KBM-7 (cell line): Measurements from ENCODE around the gene CAND1.

Experiments used
- DNase-seq: peaks from one replicate; pipeline ENCODE4 v3.0.0-alpha.2; 2015
- in situ Hi-C: fragments of 300-500 bp; cut with MboI; formaldehyde crosslinking; loops from 2 replicates; pipeline ENCODE4 v1.14.3; 2020; ENCODE audit warnings: low sequenced_read_pairs, low pct_unique_long_range_greater_than_20kb, mixed read lengths

The CAND1 gene

DNA sequence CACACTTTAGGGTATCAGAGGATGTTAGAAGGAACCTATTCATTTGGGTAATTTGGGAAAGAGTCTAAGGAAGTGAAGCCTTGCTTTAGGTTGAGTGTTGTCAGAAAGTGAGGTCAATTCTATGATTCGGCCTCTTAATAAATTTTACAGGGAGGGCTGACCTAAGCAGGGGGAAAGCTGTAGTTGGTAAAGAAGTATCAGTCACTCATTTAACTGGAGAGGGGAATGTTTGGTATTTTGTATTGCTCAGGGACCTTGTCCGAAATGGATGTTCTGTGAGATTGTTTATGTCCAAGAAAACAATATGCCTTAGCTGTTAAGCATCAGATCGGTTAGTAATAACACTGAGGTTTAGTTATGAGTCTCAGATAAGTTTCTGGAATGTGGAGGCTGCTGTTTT, 7.3 kb downstream of the CAND1 start:
- in situ Hi-C loops: no loop called here
- DNase-seq: no peak

DNA sequence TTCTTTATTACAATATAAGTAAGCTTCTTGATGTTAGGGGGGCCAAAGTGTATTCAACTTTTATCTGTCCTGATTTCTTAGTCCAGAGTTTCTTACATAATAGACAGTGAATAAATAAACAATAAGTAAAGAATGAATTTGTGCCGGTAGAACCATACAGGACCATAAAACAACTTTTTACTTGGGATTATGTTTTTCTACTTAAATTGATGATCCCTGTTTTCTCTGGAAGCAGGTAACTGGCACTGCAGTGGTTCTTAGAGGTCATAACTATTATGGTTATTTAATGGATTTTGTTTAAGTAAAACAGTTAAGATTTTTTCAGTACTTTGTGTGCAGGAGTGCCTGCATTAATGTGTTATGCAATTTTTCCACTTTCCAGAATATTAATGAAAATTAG, 10.5 kb downstream of the CAND1 start:
- in situ Hi-C loops: no loop called here
- DNase-seq: no peak

GRCh38 chr12:67280088-67280487, 10.9 kb downstream of the CAND1 start:
- in situ Hi-C loops: no loop called here
- no peak for DNase-seq

GRCh38 chr12:67280572-67280971, 11.4 kb downstream of the CAND1 start:
- no peak for DNase-seq
- in situ Hi-C loops: no loop called here

DNA sequence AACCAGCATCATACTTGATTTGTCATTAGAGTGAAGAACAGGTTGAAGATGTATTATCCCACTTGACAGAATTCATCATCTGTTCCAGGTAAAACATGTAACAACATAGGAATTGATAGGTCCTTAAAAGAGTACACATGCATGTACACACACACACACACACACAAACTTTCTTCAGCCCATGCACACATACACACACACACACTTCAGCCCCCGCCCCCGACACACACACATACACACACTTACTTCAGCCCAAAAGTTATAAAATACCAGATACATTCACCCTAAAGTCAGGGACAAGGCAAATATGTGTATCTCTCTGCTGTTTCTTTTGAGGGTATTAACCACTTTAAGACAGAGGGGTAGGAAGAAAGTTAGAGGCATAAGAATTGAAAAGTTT, 15.4 kb downstream of the CAND1 start:
- in situ Hi-C loops: no loop called here
- DNase-seq: no peak

- in situ Hi-C loops: no loop called here
- DNase-seq: no peak
These were observed 17.1 kb downstream of the CAND1 start for GRCh38 chr12:67286257-67286656.

DNA sequence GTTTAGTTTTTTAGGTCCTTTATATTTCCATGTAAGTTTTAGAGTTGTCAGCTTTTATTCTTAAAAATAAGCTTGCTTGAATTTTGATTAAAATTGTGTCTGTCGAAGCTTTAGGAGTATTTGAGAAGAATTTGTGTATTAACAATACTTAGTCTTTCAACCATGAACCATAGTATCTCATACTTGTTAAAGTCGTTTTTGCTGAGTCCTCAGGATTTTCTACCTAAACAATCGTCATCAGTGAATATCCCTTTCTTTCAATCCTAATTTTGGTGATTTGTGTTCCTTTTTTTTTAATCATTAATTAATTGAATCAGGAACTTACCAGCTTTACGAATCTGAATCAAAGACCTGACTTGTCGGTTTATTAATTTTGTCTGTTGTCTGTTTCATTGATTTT, 18.2 kb downstream of the CAND1 start:
- in situ Hi-C loops: no loop called here
- DNase-seq: no peak

- in situ Hi-C loops: no loop called here
- DNase-seq: no peak
These were observed 19.4 kb downstream of the CAND1 start for GRCh38 chr12:67288561-67288960.

DNA sequence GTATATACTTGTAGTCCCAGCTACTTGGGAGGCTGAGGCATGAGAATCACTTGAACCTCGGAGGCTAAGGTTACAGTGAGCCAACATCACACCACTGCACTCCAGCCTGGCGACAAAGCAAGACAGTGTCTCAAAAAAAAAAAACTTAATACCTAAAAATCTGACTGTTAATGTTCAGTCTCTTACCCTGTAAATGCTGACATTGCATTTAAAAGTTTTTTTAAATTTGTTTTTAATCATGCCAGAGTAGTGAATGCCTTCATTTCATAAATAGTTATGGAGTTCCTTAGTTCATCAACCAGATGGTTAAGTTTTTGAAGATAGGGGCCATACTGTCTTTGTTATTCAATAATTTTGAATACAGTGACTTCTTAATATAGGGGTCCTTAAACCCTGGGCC, 21.2 kb downstream of the CAND1 start:
- DNase-seq: no peak
- in situ Hi-C loops: no loop called here

GRCh38 chr12:67299526-67299925, 30.4 kb downstream of the CAND1 start:
- in situ Hi-C loops: no loop called here
- DNase-seq: no peak

- in situ Hi-C loops: no loop called here
- no peak for DNase-seq
These were observed 30.8 kb downstream of the CAND1 start for GRCh38 chr12:67299926-67300325.

DNA sequence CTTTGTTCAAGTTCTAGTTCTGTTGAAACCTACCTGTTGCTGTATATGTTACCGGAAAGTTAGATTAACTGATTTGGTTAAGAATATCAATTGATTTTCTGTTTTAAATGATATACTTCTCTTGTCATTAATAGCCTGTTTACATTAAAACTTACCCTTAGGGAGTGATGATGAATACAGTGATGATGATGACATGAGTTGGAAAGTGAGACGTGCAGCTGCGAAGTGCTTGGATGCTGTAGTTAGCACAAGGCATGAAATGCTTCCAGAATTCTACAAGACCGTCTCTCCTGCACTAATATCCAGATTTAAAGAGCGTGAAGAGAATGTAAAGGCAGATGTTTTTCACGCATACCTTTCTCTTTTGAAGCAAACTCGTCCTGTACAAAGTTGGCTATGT, 33.0 kb downstream of the CAND1 start:
- in situ Hi-C loops: no loop called here
- DNase-seq: no peak

GRCh38 chr12:67305544-67305943, 36.4 kb downstream of the CAND1 start:
- in situ Hi-C loops: no loop called here
- no peak for DNase-seq

DNA sequence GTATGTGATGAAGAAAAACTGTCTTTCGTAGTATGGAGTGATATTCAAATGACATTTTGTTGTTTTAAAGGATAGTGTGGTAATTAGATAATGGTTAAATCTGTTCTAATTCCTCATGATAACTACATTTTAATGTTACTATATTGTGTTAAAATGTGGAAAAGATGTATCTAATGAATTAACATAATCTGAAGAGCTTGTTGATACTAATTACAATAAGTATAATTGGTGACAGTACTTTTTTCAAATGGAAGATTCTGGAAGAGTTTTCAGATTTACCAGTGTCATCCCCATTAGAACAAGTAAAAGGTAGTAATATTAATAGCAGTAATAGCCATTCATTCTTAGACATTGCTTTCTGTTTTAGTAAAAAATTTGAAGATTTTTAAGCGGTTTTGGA, 37.6 kb downstream of the CAND1 start:
- DNase-seq: no peak
- in situ Hi-C loops: no loop called here

DNA sequence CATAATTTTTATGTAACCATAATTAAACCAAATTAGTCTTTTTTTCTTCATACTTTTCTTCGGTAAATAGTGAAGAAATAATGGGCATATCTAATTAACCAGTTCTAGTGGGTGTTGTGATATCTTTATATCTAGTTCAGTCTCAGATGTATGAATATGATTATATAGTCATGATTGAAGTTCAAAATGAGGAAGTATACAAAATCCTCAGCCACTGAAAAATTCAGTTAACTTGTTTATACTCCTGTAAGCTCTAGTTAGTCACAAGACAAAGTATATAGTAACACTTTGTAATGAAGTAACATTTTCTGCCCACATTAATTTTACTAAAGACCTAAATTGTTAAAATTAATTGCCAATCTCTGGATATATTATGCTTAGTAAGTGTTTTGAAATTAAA, 46.5 kb downstream of the CAND1 start:
- in situ Hi-C loops: no loop called here
- no peak for DNase-seq

DNA sequence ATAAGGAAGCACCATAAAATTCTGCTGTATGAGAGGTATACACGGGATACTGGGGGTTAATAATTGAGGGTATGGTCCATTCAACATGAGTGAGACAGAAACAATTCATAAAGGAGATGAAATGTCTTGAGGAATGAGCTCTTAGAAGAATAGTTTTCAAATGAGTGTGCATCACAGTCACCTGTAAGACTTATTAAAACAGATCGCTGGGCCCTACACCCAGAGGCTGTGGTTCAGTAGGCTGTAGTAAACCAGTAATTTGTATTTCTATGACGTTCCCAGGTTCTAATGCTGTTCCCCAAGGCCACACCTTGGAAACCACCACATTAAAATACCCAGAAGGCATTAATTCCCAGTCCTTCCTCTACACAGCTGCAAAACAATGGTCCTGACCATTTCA, 49.6 kb downstream of the CAND1 start:
- no peak for DNase-seq
- in situ Hi-C loops: no loop called here

DNA sequence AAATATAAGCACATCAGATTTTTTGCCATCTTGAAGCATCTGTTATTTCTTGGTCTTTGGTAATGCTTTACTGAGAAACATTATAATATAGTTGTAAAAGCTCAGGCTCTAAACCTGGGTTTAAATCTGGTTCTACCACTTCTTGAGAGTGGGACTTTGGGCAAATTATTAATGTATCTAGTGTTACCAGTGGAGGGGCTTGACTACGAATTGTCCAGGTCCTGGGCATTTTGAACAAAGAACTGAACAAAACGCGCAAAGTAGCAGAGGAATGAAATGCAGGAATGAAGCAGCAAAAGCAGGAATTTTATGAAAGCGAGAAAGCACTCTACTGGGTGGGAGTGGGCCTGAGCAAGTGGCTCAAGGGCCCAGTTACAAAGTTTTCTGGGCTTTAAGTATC, 50.8 kb downstream of the CAND1 start:
- no peak for DNase-seq
- in situ Hi-C loops: no loop called here

- DNase-seq: no peak
- in situ Hi-C loops: no loop called here
These were observed 51.6 kb downstream of the CAND1 start for GRCh38 chr12:67320614-67321295.

GRCh38 chr12:67322580-67322979, 53.4 kb downstream of the CAND1 start:
- in situ Hi-C loops: no loop called here
- DNase-seq: no peak

DNA sequence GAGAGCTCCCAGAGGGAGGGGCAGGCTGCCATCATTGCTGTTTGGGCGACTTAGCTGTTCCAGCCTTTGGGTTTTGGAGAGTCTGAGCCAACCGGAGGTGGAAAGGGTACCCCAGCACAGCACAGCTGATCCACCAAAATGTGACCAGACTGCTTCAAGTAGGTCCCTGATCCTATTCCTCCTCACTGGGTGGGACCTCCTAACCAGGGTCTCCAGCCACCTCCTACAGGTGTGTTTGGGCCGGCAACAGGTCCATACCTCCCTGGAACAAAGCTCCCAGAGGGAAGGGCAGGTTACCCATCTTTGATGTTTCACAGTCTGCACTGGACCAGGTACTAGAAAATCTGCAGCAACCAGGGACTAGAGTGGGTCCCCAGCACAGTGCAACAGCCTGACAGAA, 53.8 kb downstream of the CAND1 start:
- in situ Hi-C loops: no loop called here
- no peak for DNase-seq

DNA sequence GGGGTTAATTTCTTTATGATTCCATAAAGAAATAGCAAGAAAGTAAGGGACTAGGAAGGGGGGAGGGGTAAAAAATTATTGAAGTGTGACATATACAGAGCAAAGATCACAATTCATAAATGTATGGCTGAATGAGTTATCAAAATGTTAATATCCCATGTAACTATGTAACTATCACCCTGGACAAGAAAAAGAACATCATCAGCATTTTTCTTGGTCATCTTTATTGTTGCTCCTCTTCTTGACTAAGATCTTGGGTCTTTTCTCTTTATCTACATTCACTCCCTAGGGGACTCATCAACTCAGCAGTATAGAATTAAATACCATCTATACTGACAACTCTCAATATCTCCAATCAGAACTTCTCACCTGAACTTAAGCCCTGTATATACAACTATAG, 57.5 kb downstream of the CAND1 start:
- in situ Hi-C loops: no loop called here
- DNase-seq: no peak

DNA sequence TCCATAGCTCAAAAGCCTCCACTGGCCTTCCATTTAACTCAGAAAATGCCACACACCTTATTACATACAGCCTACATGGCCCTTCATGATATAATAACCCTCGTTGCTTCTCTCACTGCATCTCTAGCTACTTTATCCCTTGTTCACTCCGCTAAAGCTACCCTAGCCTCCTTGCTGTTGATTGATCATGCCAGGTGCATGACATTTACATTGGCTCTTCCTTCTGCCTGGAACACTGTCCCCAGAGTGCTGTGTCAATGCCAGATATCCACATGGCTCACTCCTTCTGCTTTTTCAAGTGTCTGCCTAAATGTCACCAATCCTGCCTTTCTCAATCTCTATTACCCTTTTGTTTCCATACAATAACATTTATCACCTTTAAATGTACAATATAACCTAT, 58.3 kb downstream of the CAND1 start:
- in situ Hi-C loops: no loop called here
- no peak for DNase-seq
